DMS53 treated with DMSO at 0.1 percent for 48 hours (cell line): ENCODE data around the gene ZNF407.

Experiments
- DNase-seq: peaks from one replicate; lab custom pipeline; 2025; ENCODE audit not compliant: unreplicated experiment; lab: John Stamatoyannopoulos, UW

The ZNF407 gene

GRCh38 chr18:74626049-74626874 is 28.6 kb downstream of the ZNF407 start:
- DNase-seq = no peak

GRCh38 chr18:74630804-74631203 is 33.1 kb downstream of the ZNF407 start:
- DNase-seq = no peak

- DNase-seq = no peak
These were observed 33.5 kb downstream of the ZNF407 start for GRCh38 chr18:74631212-74631611.

- DNase-seq = no peak
These were observed 34.1 kb downstream of the ZNF407 start for GRCh38 chr18:74631623-74632350.

DNA sequence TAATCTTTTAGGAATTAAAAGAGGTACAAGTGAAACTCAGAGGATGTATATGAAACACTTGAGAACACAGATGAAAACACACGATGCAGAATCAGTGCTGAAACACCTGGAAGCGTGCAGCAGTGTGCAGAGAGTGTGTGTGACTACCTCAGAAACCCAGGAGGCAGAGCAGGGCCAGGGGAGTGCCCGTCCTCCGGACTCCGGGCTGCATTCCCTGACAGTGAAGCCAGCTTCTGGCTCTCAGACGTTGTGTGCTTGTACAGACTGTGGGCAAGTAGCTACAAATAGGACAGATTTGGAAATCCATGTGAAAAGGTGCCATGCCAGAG is 34.6 kb downstream of the ZNF407 start:
- DNase-seq = no peak

- DNase-seq = no peak
These were observed 35.2 kb downstream of the ZNF407 start for GRCh38 chr18:74632856-74633255.

GRCh38 chr18:74633652-74634352 is 36.1 kb downstream of the ZNF407 start:
- no peak for DNase-seq

- DNase-seq = no peak
These were observed 37.7 kb downstream of the ZNF407 start for GRCh38 chr18:74635224-74635975.

- no peak for DNase-seq
These were observed 39.4 kb downstream of the ZNF407 start for GRCh38 chr18:74637070-74637469.

DNA sequence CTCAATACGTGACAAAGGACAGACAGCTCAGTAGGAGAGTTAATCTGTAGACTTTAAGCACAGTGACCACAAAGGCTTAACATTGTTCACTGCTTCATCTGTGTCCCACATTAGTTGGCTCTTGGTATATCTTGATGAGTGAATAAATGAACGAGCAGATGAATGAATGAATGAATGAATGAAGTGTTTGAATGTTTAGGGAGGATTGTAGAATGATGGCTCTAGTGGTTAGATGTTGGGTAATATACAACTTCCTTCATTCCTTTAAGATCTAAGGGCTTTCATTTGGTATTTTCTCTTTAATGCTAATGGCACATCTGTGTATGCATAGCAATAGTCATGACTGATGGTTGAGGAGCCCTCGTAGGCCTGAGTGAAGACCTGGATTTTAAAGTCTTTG is 40.5 kb downstream of the ZNF407 start:
- DNase-seq = no peak

DNA sequence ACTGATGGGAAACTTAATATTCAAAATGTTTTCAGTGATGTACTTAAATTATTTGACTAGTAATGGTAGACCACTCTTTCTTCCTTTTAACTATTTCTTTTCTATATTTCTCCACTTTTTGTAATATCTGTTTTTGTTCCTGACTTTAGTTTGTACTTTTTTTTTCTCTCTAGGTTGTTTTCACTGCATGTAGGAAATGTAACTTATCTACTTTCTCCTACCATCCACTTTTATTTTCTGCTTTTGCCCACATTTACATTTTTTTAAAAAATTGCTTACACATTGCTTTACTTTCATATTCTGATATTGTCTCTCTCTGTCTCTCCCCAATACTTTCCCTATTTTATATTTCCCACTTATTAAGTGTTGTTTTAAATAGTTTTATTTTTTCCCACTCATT is 47.0 kb downstream of the ZNF407 start:
- no peak for DNase-seq

- no peak for DNase-seq
These were observed 48.0 kb downstream of the ZNF407 start for GRCh38 chr18:74645679-74646078.

- DNase-seq = no peak
These were observed 53.9 kb downstream of the ZNF407 start for GRCh38 chr18:74651327-74652128.

GRCh38 chr18:74652392-74652988 is 54.8 kb downstream of the ZNF407 start:
- DNase-seq = peak; percentile 67

DNA sequence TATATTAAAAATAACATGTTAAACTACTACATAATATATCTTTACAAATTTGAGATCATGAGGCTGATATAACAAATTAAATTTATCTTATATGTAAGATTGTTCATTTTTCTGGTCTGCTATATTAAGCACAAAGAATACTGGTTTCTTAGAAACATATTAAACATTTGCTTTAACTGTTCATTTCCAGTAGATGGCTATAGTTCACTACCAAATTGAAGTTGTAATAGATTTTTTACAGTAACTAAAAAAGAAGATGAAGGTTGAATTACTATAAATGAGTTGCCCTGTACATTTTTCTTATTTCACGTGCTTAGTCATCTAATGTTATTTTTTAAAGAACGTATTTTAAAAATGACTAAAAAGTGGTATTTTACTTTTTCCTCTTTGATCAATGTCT is 57.0 kb downstream of the ZNF407 start:
- DNase-seq = peak; percentile 38

DNA sequence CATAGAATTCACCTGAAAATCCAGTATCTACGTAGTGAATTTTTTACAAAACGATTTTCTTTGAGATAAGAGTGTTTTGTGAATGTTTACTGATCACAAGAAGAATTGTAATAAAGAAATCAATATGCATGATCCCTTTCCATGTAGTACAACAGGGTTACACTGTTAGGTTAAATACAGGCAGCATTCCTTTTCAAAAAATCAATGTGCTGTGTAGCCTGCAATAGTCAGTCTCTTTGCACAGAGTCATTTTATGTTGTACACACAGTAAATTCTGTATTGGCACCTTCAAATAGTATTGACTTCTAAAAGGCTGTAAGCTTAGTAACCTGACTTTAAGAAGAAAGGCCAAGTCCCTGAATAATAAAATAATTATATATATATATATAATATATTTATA is 63.3 kb downstream of the ZNF407 start:
- no peak for DNase-seq

DNA sequence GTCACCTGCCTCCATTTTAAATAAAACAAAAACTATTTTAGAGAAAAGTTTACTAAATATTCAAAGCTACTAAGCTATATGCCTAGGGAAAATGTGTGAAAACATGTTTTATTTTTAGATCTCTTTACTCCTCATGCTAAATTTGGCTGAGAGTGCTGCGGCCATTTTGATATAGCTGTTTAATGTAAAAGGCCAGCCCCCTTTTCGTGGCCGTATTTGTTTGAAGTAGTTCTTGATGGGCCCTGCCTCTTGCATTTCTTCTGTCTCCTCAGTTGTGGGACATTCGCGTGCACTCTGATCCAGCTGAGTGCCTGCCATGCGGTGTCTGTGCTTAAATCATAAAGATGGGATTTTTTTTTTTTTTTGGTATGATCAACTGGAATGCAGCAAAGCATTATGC is 64.0 kb downstream of the ZNF407 start:
- no peak for DNase-seq

DNA sequence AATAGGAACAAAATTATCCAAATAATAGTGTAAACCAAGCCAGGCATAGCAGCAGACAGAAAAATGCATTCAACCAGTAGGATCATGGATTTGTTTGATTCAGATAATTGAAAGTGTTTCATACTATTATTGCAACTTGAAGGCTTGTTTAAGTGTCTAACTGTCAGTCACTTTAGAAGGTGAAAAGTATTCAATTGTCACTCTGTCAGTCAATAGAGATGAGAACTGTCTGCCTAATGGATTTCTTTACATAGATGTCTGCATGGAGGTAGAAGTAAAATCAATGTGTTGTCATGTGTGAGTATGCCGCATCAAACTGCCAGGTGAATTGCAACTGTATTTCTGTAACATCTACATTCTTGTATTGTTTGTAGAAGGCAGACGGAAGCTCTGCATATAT is 65.0 kb downstream of the ZNF407 start:
- no peak for DNase-seq

GRCh38 chr18:74665346-74665745 is 67.7 kb downstream of the ZNF407 start:
- no peak for DNase-seq

- DNase-seq = no peak
These were observed 68.2 kb downstream of the ZNF407 start for GRCh38 chr18:74665905-74666304.
